Subcutaneous abdominal adipose tissue (tissue), 5 donors: ENCODE measurements around the gene LIMK1.
A peak's percentile ranks its signal among the peaks of the same experiment; 100 is the strongest.

Experiments
- H3K27ac ChIP-seq: one replicate; pipeline ENCODE4 v1.7.0; 2013; ENCODE audit warnings: low read depth, mild to moderate bottlenecking, inconsistent platforms, low read length, moderate library complexity
- H3K27me3 ChIP-seq, 5 donors: one replicate each; pipeline ENCODE4 v1.7.0; 2013; ENCODE audit warnings: low read length in 5 of 5, inconsistent platforms in 1 of 5; ENCODE audit not compliant: control insufficient read depth in 5 of 5, insufficient read depth in 4 of 5
- H3K36me3 ChIP-seq, 5 donors: one replicate each; pipeline ENCODE4 v1.7.0; 2013; ENCODE audit warnings: low read length in 5 of 5; ENCODE audit not compliant: control insufficient read depth in 5 of 5, insufficient read depth in 5 of 5
- H3K4me1 ChIP-seq, 5 donors: one replicate each; pipeline ENCODE4 v1.7.0; 2013; ENCODE audit warnings: low read length in 5 of 5, mild to moderate bottlenecking in 3 of 5, moderate library complexity in 1 of 5; ENCODE audit not compliant: control insufficient read depth in 5 of 5, insufficient read depth in 5 of 5
- H3K4me3 ChIP-seq, 5 donors: one replicate each; pipeline ENCODE4 v1.7.0; 2013; ENCODE audit warnings: low read length in 5 of 5, low read depth in 1 of 5
- H3K9ac ChIP-seq, 5 donors: one replicate each; pipeline ENCODE4 v1.7.0; 2013; ENCODE audit warnings: low read length in 5 of 5, mild to moderate bottlenecking in 4 of 5, moderate library complexity in 3 of 5
- H3K9me3 ChIP-seq, 5 donors: one replicate each; pipeline ENCODE4 v1.7.0; 2013; ENCODE audit warnings: low read length in 5 of 5; ENCODE audit not compliant: control insufficient read depth in 5 of 5
- donor health status: healthy.
- donor health status: healthy.
- donor health status: healthy.
- donor health status: healthy.
- donor health status: healthy.

Gene LIMK1

GRCh38 chr7:74056096-74056915 is 27.3 kb upstream of the LIMK1 start:
- Histone ChIP-seq H3K9ac (no peak overlapping the region), H3K36me3 (peaks cover 0 to 74% (median 53%) of the 10 kb centered on the region in 5 donors)

GRCh38 chr7:74057216-74057925 is 26.2 kb upstream of the LIMK1 start:
- Histone ChIP-seq H3K9ac (no peak overlapping the region), H3K4me1 (peaks cover 0 to 16% (median 9%) of the 10 kb centered on the region in 5 donors), H3K27ac (no peak overlapping the region), H3K36me3 (peaks cover 0 to 63% (median 44%) of the 10 kb centered on the region in 5 donors), H3K4me3 (no peak overlapping the region), H3K27me3 (no peaks in the 10 kb centered on the region), H3K9me3 (no peaks in the 10 kb centered on the region)

More at GRCh38 chr7:74056096-74056915, 27.3 kb upstream of the LIMK1 start:
- H3K4me3 ChIP-seq = no peak overlapping the region
- peaks cover 0 to 6% (median 2%) of the 10 kb centered on the region in 5 donors for H3K4me1 ChIP-seq
- H3K9me3 ChIP-seq = no peaks in the 10 kb centered on the region
- no peaks in the 10 kb centered on the region for H3K27me3 ChIP-seq
- no peak overlapping the region for H3K27ac ChIP-seq

- Histone ChIP-seq H3K9ac (no peak overlapping the region), H3K27ac (no peak overlapping the region), H3K4me3 (no peak overlapping the region), H3K36me3 (peaks cover 0 to 62% (median 40%) of the 10 kb centered on the region in 5 donors), H3K27me3 (no peaks in the 10 kb centered on the region), H3K9me3 (no peaks in the 10 kb centered on the region), H3K4me1 (peaks cover 0 to 18% (median 10%) of the 10 kb centered on the region in 5 donors)
Observed at GRCh38 chr7:74057987-74058386, 25.6 kb upstream of the LIMK1 start.

- H3K4me3 ChIP-seq = no peak overlapping the region
- no peak overlapping the region for H3K27ac ChIP-seq
- no peaks in the 10 kb centered on the region for H3K27me3 ChIP-seq
- peaks cover 0 to 18% (median 10%) of the 10 kb centered on the region in 5 donors for H3K4me1 ChIP-seq
- H3K9me3 ChIP-seq = no peaks in the 10 kb centered on the region
- H3K9ac ChIP-seq = no peak overlapping the region
- H3K36me3 ChIP-seq = peaks cover 0 to 62% (median 38%) of the 10 kb centered on the region in 5 donors
Observed at GRCh38 chr7:74058486-74058885, 25.1 kb upstream of the LIMK1 start.

- Histone ChIP-seq H3K9ac (peak overlapping the region in 1 of 5 donors; percentile 26), H3K4me3 (no peak overlapping the region), H3K36me3 (peaks cover 0 to 60% (median 41%) of the 10 kb centered on the region in 5 donors), H3K27me3 (no peaks in the 10 kb centered on the region), H3K9me3 (no peaks in the 10 kb centered on the region), H3K27ac (no peak overlapping the region), H3K4me1 (peaks cover 0 to 18% (median 10%) of the 10 kb centered on the region in 5 donors)
Observed at GRCh38 chr7:74059037-74059436, 24.6 kb upstream of the LIMK1 start.

GRCh38 chr7:74059681-74060588 is 23.7 kb upstream of the LIMK1 start:
- Histone ChIP-seq H3K9ac (no peak overlapping the region), H3K4me1 (peaks cover 0 to 18% (median 10%) of the 10 kb centered on the region in 5 donors), H3K9me3 (no peaks in the 10 kb centered on the region), H3K27me3 (no peaks in the 10 kb centered on the region), H3K27ac (no peak overlapping the region), H3K36me3 (peaks cover 0 to 59% (median 34%) of the 10 kb centered on the region in 5 donors), H3K4me3 (no peak overlapping the region)

GRCh38 chr7:74061840-74062539 is 21.6 kb upstream of the LIMK1 start:
- H3K4me3 ChIP-seq = peak overlapping the region in 4 of 5 donors; percentile 30 to 40 (median 36)
- H3K27ac ChIP-seq = peak overlapping the region; percentile 80
- H3K9ac ChIP-seq = peak overlapping the region; percentile 3 to 78 (median 63)
- H3K9me3 ChIP-seq = no peaks in the 10 kb centered on the region
- peaks cover 0 to 59% (median 30%) of the 10 kb centered on the region in 5 donors for H3K36me3 ChIP-seq
- no peaks in the 10 kb centered on the region for H3K27me3 ChIP-seq
- H3K4me1 ChIP-seq = peaks cover 0 to 18% (median 10%) of the 10 kb centered on the region in 5 donors

- no peak overlapping the region for H3K27ac ChIP-seq
Observed at GRCh38 chr7:74063223-74063641, 20.4 kb upstream of the LIMK1 start.

GRCh38 chr7:74063646-74064045 is 20.0 kb upstream of the LIMK1 start:
- peaks cover 0 to 18% (median 10%) of the 10 kb centered on the region in 5 donors for H3K4me1 ChIP-seq
- H3K4me3 ChIP-seq = no peak overlapping the region
- H3K36me3 ChIP-seq = peaks cover 0 to 46% (median 26%) of the 10 kb centered on the region in 5 donors
- no peaks in the 10 kb centered on the region for H3K9me3 ChIP-seq
- H3K27me3 ChIP-seq = no peaks in the 10 kb centered on the region
- H3K27ac ChIP-seq = no peak overlapping the region
- H3K9ac ChIP-seq = no peak overlapping the region

More at GRCh38 chr7:74063223-74063641, 20.4 kb upstream of the LIMK1 start:
- Histone ChIP-seq H3K4me3 (no peak overlapping the region), H3K36me3 (peaks cover 0 to 50% (median 26%) of the 10 kb centered on the region in 5 donors), H3K4me1 (peaks cover 0 to 18% (median 10%) of the 10 kb centered on the region in 5 donors), H3K27me3 (no peaks in the 10 kb centered on the region), H3K9ac (no peak overlapping the region), H3K9me3 (no peaks in the 10 kb centered on the region)
